ENCODE data around the gene MYOF. TPM values are rescaled to one million over a fixed set of nuclear protein-coding genes. Genes with fewer than 3 reads are reported as not detected.

MYOF gene
- total and polyA plus RNA-seq, 10 of the 15 experiments (the other 5 are each of a cell fraction or from before 2014, with no cell fraction given) = 0.02 to 0.59 (median 0.17) TPM

DNA sequence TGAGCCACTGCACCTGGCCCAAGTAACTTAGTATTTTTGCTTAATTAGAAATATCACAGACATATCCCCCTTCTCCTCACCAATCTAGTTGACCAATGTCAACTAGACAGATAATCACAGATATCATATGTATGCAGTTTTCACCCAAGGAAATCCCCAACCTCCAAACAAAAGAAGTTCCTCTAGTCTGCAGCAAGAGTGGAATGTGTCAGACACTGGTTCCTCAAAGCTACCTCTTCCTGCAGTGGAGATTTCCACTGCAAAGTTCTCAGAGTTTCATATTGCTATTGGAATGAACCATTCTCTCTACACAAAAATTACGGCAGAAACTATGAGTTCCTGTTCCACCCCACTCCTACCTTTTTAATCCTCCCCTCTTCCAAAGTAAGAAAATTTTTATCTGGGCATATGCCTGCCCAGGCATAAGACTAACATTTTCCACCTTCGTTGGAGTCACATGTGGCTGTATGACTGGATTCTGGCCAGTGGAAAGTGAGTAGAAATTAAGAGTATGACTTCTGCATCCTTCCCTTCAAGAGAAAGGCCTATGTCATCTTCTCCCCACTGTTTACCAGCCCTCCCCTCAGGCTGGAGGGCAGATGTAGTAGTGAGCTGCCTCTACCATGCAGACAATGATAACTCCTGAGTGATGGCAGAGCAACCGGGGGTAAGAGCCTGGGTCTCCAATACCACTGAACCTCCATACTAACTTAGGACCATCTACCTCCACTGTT lies 103.0 kb downstream of the MYOF start:
- Histone ChIP-seq H3K9ac (ENCODE audit: control insufficient read depth, insufficient read depth, low read length) (no peak overlapping the region), H3K27me3 (replicated peaks in 1 of 2; ENCODE audit: control insufficient read depth in 2 of 2, insufficient read depth in 2 of 2, low read length in 1 of 2) (no peaks in the 10 kb centered on the region; a peak in 1 of 4 replicates), H3K36me3 (ENCODE audit: control insufficient read depth in 2 of 2, insufficient read depth in 2 of 2, low read length in 1 of 2) (no peaks in the 10 kb centered on the region), H3K4me2 (ENCODE audit: control insufficient read depth, insufficient read depth) (no peak overlapping the region), H3K79me2 (ENCODE audit: control insufficient read depth, insufficient read depth, low read length) (no peaks in the 10 kb centered on the region), H2AFZ (ENCODE audit: control insufficient read depth, low read depth, low read length) (no peak overlapping the region), H3K9me3 (replicated peaks; ENCODE audit: control insufficient read depth, insufficient read depth, low read length) (no peaks in the 10 kb centered on the region), H3K4me3 (no peak overlapping the region), H3K4me1 (ENCODE audit: control insufficient read depth, insufficient read depth, low read length) (no peaks in the 10 kb centered on the region), H4K20me1 (ENCODE audit: control insufficient read depth, insufficient read depth) (no peaks in the 10 kb centered on the region), H3K27ac (ENCODE audit: control insufficient read depth, insufficient read depth) (no peak overlapping the region)
- intact Hi-C loops (cut with micrococcal nuclease; ENCODE audit: unreplicated experiment) (loop anchor here (10.0 kb wide), 1 partner anchor 306 kb away; no protein-coding TSS in a partner anchor), in situ Hi-C loops (cut with MboI) (loop anchor here (5.0 kb wide), 1 partner anchor 103 kb away; the partner anchor contains the start of gene MYOF)
- no peak for FAIRE-seq
- CTCF ChIA-PET = interaction anchor here (0.6 to 8.4 kb wide), 9 partner anchors 8 to 373 kb away, joined by 3 to 283 read pairs (median 6); partner anchors contain the start of gene MYOF
- RAD21 ChIA-PET (ENCODE audit: unreplicated experiment) = interaction anchor here (0.6 to 7.5 kb wide), 3 partner anchors 103 to 288 kb away, joined by 3 to 144 read pairs (median 7); partner anchors contain the start of gene MYOF
- BruUV-seq (replicated peaks) = no TSS peak
- POLR2A ChIA-PET = no interaction called here
- SMC1A ChIA-PET (ENCODE audit: uncharacterized antibody, unreplicated experiment) = interaction anchor here (0.9 to 9.8 kb wide), 6 partner anchors 10 to 134 kb away, joined by 3 to 157 read pairs (median 10); partner anchors contain the start of gene MYOF
- WGBS (ENCODE audit: insufficient coverage, insufficient replicate concordance, low lambda C conversion rate, missing lambda C conversion rate) = 64% methylated on average over 3 of the region's 3 CpGs
- no peak; the same call in 1 of the 3 replicates for ATAC-seq
- DNase-seq (ENCODE audit: low read depth, low spot score) = no peak
- no peak for TF ChIP-seq SP1 (IDR thresholded peaks at IDR 0.05; ENCODE audit: low read depth, low read length)
- TF ChIP-seq, protein P1, sequence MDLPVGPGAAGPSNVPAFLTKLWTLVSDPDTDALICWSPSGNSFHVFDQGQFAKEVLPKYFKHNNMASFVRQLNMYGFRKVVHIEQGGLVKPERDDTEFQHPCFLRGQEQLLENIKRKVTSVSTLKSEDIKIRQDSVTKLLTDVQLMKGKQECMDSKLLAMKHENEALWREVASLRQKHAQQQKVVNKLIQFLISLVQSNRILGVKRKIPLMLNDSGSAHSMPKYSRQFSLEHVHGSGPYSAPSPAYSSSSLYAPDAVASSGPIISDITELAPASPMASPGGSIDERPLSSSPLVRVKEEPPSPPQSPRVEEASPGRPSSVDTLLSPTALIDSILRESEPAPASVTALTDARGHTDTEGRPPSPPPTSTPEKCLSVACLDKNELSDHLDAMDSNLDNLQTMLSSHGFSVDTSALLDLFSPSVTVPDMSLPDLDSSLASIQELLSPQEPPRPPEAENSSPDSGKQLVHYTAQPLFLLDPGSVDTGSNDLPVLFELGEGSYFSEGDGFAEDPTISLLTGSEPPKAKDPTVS (IDR thresholded peaks at IDR 0.05; ENCODE audit: low read depth, low read length) = no peak
- TF ChIP-seq, protein P2, sequence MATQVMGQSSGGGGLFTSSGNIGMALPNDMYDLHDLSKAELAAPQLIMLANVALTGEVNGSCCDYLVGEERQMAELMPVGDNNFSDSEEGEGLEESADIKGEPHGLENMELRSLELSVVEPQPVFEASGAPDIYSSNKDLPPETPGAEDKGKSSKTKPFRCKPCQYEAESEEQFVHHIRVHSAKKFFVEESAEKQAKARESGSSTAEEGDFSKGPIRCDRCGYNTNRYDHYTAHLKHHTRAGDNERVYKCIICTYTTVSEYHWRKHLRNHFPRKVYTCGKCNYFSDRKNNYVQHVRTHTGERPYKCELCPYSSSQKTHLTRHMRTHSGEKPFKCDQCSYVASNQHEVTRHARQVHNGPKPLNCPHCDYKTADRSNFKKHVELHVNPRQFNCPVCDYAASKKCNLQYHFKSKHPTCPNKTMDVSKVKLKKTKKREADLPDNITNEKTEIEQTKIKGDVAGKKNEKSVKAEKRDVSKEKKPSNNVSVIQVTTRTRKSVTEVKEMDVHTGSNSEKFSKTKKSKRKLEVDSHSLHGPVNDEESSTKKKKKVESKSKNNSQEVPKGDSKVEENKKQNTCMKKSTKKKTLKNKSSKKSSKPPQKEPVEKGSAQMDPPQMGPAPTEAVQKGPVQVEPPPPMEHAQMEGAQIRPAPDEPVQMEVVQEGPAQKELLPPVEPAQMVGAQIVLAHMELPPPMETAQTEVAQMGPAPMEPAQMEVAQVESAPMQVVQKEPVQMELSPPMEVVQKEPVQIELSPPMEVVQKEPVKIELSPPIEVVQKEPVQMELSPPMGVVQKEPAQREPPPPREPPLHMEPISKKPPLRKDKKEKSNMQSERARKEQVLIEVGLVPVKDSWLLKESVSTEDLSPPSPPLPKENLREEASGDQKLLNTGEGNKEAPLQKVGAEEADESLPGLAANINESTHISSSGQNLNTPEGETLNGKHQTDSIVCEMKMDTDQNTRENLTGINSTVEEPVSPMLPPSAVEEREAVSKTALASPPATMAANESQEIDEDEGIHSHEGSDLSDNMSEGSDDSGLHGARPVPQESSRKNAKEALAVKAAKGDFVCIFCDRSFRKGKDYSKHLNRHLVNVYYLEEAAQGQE (IDR thresholded peaks at IDR 0.05; ENCODE audit: low read depth, low read length) = no peak
- TF ChIP-seq, protein P3, sequence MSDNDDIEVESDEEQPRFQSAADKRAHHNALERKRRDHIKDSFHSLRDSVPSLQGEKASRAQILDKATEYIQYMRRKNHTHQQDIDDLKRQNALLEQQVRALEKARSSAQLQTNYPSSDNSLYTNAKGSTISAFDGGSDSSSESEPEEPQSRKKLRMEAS (IDR thresholded peaks at IDR 0.05; ENCODE audit: low read depth, low read length) = no peak
- no peak for TF ChIP-seq PAX5 (IDR thresholded peaks at IDR 0.05; ENCODE audit: borderline replicate concordance, low read depth, low read length)
- TF ChIP-seq SREBF1 (IDR thresholded peaks at IDR 0.05; ENCODE audit: low read length) = no peak
- TF ChIP-seq TCF3 (IDR thresholded peaks at IDR 0.05; ENCODE audit: borderline replicate concordance, insufficient read depth, low read depth, low read length) = no peak
- no peak for TF ChIP-seq ESRRA (IDR thresholded peaks at IDR 0.05; ENCODE audit: low read length)
- TF ChIP-seq CBX3 (IDR thresholded peaks at IDR 0.05; ENCODE audit: borderline replicate concordance, low read depth) = no peak
- TF ChIP-seq TARDBP (IDR thresholded peaks at IDR 0.05; ENCODE audit: borderline replicate concordance) = no peak
- TF ChIP-seq, protein P4, sequence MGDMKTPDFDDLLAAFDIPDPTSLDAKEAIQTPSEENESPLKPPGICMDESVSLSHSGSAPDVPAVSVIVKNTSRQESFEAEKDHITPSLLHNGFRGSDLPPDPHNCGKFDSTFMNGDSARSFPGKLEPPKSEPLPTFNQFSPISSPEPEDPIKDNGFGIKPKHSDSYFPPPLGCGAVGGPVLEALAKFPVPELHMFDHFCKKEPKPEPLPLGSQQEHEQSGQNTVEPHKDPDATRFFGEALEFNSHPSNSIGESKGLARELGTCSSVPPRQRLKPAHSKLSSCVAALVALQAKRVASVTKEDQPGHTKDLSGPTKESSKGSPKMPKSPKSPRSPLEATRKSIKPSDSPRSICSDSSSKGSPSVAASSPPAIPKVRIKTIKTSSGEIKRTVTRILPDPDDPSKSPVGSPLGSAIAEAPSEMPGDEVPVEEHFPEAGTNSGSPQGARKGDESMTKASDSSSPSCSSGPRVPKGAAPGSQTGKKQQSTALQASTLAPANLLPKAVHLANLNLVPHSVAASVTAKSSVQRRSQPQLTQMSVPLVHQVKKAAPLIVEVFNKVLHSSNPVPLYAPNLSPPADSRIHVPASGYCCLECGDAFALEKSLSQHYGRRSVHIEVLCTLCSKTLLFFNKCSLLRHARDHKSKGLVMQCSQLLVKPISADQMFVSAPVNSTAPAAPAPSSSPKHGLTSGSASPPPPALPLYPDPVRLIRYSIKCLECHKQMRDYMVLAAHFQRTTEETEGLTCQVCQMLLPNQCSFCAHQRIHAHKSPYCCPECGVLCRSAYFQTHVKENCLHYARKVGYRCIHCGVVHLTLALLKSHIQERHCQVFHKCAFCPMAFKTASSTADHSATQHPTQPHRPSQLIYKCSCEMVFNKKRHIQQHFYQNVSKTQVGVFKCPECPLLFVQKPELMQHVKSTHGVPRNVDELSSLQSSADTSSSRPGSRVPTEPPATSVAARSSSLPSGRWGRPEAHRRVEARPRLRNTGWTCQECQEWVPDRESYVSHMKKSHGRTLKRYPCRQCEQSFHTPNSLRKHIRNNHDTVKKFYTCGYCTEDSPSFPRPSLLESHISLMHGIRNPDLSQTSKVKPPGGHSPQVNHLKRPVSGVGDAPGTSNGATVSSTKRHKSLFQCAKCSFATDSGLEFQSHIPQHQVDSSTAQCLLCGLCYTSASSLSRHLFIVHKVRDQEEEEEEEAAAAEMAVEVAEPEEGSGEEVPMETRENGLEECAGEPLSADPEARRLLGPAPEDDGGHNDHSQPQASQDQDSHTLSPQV (IDR thresholded peaks at IDR 0.05) = no peak
- TF ChIP-seq, protein P5, sequence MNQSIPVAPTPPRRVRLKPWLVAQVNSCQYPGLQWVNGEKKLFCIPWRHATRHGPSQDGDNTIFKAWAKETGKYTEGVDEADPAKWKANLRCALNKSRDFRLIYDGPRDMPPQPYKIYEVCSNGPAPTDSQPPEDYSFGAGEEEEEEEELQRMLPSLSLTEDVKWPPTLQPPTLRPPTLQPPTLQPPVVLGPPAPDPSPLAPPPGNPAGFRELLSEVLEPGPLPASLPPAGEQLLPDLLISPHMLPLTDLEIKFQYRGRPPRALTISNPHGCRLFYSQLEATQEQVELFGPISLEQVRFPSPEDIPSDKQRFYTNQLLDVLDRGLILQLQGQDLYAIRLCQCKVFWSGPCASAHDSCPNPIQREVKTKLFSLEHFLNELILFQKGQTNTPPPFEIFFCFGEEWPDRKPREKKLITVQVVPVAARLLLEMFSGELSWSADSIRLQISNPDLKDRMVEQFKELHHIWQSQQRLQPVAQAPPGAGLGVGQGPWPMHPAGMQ (IDR thresholded peaks at IDR 0.05; ENCODE audit: borderline replicate concordance) = no peak

All from GM12878 (cell line).